Inflammatory macrophage treated with lipopolysaccharide for 4 hours (primary cell): Measurements from ENCODE around the gene ASB2.

ENCODE experiments used
- DNase-seq: peaks from one replicate; pipeline ENCODE4 v3.0.0-alpha.2; 2020

ASB2 gene

GRCh38 chr14:93926245-93926872, 50.0 kb downstream of the ASB2 start:
- no peak for DNase-seq

- DNase-seq: no peak
Observed at GRCh38 chr14:93925374-93925895, 50.9 kb downstream of the ASB2 start.

- no peak for DNase-seq
Observed at GRCh38 chr14:93924592-93925355, 51.6 kb downstream of the ASB2 start.

GRCh38 chr14:93923626-93924025, 52.7 kb downstream of the ASB2 start:
- DNase-seq: no peak

GRCh38 chr14:93921001-93921806, 55.2 kb downstream of the ASB2 start:
- no peak for DNase-seq

GRCh38 chr14:93917141-93917540, 59.2 kb downstream of the ASB2 start:
- no peak for DNase-seq

GRCh38 chr14:93916498-93916897, 59.9 kb downstream of the ASB2 start:
- no peak for DNase-seq

GRCh38 chr14:93915800-93916199, 60.6 kb downstream of the ASB2 start:
- no peak for DNase-seq

- no peak for DNase-seq
Observed at GRCh38 chr14:93915070-93915705, 61.2 kb downstream of the ASB2 start.

- peak; percentile 13 for DNase-seq
Observed at GRCh38 chr14:93914278-93914677, 62.1 kb downstream of the ASB2 start.

- no peak for DNase-seq
Observed at GRCh38 chr14:93912782-93913181, 63.6 kb downstream of the ASB2 start.

GRCh38 chr14:93911975-93912615, 64.3 kb downstream of the ASB2 start:
- no peak for DNase-seq

GRCh38 chr14:93909429-93910128, 66.8 kb downstream of the ASB2 start:
- DNase-seq: no peak

- DNase-seq: peak; percentile 44
Observed at GRCh38 chr14:93906341-93907329, 69.7 kb downstream of the ASB2 start.

- DNase-seq: no peak
Observed at GRCh38 chr14:93905623-93906022, 70.7 kb downstream of the ASB2 start.

GRCh38 chr14:93903342-93904184, 72.8 kb downstream of the ASB2 start:
- DNase-seq: no peak

- DNase-seq: no peak
Observed at GRCh38 chr14:93902619-93903307, 73.6 kb downstream of the ASB2 start.

- DNase-seq: no peak
Observed at GRCh38 chr14:93901813-93902212, 74.6 kb downstream of the ASB2 start.

GRCh38 chr14:93898731-93899130, 77.6 kb downstream of the ASB2 start:
- DNase-seq: no peak
